PC-9 (cell line): Measurements from ENCODE around the gene CRAMP1.

ENCODE experiments used
- EZH2 ChIP-seq: fragments of 200-600 bp; sonication (generic); IDR thresholded peaks from 2 replicates; pipeline ENCODE4 v1.8.0; 2017; ENCODE audit warnings: antibody characterized with exemption, low read depth
- TF ChIP-seq, protein P1 (sequence below): fragments of 200-600 bp; sonication (generic); conservative IDR thresholded peaks from 2 replicates; pipeline ENCODE4 v1.6.1; 2017; ENCODE audit warnings: mixed run types, antibody characterized with exemption, mild to moderate bottlenecking, moderate library complexity

DNA sequence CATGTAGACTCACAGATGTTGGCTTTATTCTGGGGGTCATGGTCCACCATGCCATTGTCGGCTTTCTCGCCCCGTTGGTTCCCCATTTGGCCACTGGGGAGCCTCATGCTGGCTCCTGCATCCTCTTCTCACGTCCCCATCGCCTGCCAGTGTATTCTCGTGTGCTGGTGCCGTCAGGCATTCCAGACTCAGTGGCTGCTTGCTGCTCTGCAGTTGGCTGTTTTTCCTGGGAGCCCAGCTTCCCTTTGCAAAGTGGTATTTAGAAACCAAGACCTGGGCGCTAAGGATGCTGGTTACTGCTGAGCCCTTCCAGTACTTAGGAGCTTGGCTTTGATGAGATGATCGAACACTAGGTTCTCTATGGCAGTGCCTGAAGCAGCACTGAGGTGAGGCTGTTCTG, 19.1 kb downstream of the CRAMP1 start:
- TF ChIP-seq, protein P1, sequence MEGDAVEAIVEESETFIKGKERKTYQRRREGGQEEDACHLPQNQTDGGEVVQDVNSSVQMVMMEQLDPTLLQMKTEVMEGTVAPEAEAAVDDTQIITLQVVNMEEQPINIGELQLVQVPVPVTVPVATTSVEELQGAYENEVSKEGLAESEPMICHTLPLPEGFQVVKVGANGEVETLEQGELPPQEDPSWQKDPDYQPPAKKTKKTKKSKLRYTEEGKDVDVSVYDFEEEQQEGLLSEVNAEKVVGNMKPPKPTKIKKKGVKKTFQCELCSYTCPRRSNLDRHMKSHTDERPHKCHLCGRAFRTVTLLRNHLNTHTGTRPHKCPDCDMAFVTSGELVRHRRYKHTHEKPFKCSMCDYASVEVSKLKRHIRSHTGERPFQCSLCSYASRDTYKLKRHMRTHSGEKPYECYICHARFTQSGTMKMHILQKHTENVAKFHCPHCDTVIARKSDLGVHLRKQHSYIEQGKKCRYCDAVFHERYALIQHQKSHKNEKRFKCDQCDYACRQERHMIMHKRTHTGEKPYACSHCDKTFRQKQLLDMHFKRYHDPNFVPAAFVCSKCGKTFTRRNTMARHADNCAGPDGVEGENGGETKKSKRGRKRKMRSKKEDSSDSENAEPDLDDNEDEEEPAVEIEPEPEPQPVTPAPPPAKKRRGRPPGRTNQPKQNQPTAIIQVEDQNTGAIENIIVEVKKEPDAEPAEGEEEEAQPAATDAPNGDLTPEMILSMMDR, result no peak
- TF ChIP-seq EZH2, result no peak
